Activated CD4-positive, CD25-positive, alpha-beta regulatory T cell treated with anti-CD3 and anti-CD28 coated beads, Interleukin-2, amount 50 U/mL, for 16 hours (primary cell): ENCODE data around the gene USP54.

Experiments
- DNase-seq: peaks from one replicate; pipeline ENCODE4 v3.0.0-alpha.2; 2020; ENCODE audit warnings: low read depth, low spot score

USP54 gene

DNA sequence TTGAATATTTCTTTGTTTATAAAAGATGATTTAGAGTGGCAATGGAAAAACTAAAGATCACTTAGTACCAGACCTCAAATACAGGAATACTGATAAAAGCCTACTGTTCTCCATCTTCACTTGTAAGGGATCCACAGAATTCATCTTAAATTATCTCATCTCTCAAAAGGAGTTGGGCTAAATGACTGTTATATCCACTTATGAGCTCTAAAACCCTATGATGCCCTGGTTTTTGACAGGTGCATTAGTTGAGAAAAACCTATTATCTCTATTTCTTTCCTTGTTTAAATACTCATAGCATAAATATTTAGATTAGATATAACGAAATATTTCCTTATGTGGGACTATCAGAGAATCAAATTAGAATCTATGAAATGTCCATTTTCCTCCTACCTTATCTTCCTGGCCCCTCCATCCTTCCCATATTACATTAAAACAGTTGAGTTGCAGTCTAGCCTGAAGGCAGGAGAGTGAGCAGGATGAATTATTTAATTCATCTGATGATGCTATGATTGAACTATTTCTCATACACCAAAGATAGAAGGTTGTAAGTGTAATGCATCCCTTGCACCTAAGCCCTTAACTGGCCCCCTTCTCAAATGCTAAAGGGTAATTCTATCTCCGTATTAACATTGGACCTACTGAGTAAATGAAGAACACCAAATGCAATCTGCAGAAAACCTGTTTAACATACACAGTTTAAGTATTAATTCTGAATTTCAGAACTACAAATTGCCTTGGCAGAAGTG lies 125.0 kb downstream of the USP54 start:
- DNase-seq: no peak

DNA sequence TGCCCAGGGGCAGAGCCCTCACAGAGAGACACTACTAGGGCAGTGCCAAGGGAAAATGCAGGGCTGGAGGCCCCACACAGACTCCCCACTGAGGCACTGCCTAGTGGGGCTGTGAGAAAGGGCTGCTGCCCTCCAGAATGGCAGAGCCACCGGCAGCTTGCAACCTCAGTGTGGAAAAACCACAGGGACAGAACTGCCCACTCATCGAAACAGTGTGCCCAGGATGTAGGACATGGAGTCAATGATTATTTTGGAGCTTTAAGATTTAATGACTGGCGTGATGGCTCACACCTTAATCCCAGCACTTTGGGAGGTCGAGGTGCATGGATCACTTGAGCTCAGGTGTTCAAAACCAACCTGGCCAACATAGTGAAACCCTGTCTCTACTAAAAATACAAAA lies 130.2 kb downstream of the USP54 start:
- no peak for DNase-seq

DNA sequence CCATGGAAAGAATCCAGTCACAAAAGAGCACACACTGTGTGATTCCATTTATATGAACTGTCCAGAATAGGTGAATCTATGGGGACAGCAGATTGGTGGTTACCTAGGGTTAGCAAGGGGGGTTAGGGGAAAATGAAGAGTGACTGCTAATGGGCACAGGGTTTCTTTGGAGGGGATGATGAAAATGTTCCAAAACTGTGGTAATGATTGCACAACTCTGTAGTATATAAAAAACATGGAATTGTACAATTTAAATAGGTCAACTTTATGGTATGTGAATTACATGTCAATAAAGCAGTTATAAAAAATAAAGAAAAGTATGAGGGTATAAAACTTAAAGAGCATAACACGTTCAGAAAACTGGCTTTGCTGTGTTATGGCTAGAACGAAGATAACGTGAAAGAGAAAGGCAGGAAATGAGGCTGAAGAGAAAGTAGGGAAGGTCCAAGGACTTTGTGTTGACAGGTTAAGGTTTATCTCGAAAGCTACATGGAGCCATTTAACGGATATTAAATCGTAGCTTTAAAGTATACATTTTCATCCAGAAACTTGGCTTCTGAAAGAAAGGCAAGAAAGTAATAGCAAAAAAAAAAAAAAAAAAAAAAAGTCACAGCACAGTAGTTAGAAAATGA lies 131.3 kb downstream of the USP54 start:
- DNase-seq: no peak

DNA sequence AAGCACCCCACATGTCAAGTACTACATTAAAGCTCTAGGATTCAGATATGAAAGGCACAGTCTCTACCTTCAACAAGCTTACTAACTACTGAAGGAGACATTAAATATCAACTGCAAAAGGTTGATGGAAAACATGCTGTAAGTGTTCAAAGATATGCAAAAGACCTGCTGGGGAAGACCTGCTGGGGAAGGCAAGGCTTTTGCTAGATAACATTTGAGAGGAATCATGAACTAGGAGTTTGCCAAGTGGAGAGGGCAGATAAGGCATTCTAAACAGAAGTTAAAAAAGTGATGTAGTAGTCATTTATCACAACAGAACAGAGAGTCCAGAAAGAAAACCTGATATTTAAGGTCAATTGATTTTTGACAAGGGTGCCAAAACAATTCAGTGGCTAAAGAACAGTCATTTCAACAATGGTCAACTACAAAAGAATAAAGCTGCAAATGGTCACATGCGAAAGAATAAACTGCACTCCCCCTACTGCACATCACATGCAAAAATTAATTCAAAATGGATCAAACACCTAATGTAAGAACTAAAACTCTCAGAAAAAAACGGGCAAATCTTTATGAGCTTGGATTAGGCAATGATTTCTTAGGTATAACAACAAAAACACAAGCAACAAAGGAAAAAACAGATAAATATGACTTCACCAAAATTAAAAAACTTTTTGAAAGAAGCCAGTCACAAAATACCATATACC lies 134.8 kb downstream of the USP54 start:
- no peak for DNase-seq

DNA sequence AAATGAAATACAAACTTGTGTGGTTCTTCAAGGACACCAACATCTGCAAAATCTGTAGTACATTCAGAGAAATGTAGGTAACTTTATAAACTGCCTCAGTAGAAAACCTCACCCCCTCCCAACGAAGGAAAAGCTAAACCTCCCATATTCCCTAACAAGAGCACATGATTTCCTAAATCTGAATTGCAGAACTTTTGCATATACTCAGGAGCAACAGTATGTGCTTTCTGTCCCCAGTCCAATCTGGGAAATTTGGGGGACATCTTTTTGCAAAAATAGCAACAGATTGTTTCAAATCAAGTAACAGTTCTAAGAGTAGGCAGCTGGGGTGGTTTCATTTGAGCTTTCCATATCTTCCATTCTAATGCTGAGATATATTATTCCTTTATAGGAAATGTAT lies 142.0 kb downstream of the USP54 start:
- no peak for DNase-seq

DNA sequence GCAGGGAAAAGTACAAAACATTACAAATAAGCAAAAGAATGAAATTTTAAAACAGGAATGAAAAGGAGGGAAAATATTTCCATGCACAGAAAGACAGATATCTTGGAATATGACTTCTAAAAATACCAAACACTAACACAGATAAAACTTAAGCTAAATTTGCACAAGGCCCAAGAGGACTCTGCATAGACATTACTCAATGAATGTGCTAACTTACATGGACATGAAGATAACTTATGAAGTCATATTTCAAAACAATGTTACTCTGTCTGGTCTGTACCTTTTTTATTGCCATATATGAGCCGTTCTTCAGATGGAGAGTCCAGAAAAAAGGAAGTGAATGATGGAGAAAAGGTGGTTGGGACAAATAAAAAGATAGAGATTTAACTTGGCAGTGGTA lies 142.8 kb downstream of the USP54 start:
- DNase-seq: no peak
